ENCODE results near the gene SLC9A7.

GRCh38 chrX:46587753-46588171, 171.2 kb downstream of the SLC9A7 start:
- TF ChIP-seq CTCF (IDR thresholded peaks at IDR 0.05), result no peak
- no peak for TF ChIP-seq POLR2A (IDR thresholded peaks at IDR 0.05)
